Measurements from ENCODE around the gene CDCA8.
A peak's percentile ranks its signal among the peaks of the same experiment; 100 is the strongest.

The CDCA8 gene

GRCh38 chr1:37692078-37692833 is at the start of gene CDCA8:
Gene CDCA8 (plus strand): TSS chr1:37692516. CDS start chr1:37692691, 175 bp downstream.
- DNase-seq: peak; percentile 91 to 98 (median 97)

- no peak for DNase-seq
Observed at GRCh38 chr1:37647281-37647680, 45.0 kb upstream of the CDCA8 start.

GRCh38 chr1:37650173-37650572 is 42.1 kb upstream of the CDCA8 start:
- no peak for DNase-seq

- no peak for DNase-seq
Observed at GRCh38 chr1:37650721-37651120, 41.6 kb upstream of the CDCA8 start.

GRCh38 chr1:37651803-37652202 is 40.5 kb upstream of the CDCA8 start:
- no peak for DNase-seq

GRCh38 chr1:37652976-37653375 is 39.3 kb upstream of the CDCA8 start:
- DNase-seq: no peak

GRCh38 chr1:37653906-37654305 is 38.4 kb upstream of the CDCA8 start:
- DNase-seq: no peak

- DNase-seq: no peak
Observed at GRCh38 chr1:37655274-37655673, 37.0 kb upstream of the CDCA8 start.

GRCh38 chr1:37656026-37656425 is 36.3 kb upstream of the CDCA8 start:
- DNase-seq: no peak

GRCh38 chr1:37656881-37657280 is 35.4 kb upstream of the CDCA8 start:
- DNase-seq: no peak

GRCh38 chr1:37657620-37658412 is 34.5 kb upstream of the CDCA8 start:
- no peak for DNase-seq

GRCh38 chr1:37658486-37658885 is 33.8 kb upstream of the CDCA8 start:
- DNase-seq: no peak

GRCh38 chr1:37660664-37661063 is 31.7 kb upstream of the CDCA8 start:
- no peak for DNase-seq

- no peak for DNase-seq
Observed at GRCh38 chr1:37661401-37661800, 30.9 kb upstream of the CDCA8 start.

GRCh38 chr1:37662031-37662755 is 30.1 kb upstream of the CDCA8 start:
- DNase-seq: no peak

- DNase-seq: no peak
Observed at GRCh38 chr1:37663426-37664000, 28.8 kb upstream of the CDCA8 start.

GRCh38 chr1:37666241-37666867 is 26.0 kb upstream of the CDCA8 start:
- peak in 1 of 14 donors; percentile 14 for DNase-seq

GRCh38 chr1:37667023-37667671 is 25.2 kb upstream of the CDCA8 start:
- DNase-seq: no peak

GRCh38 chr1:37670133-37670532 is 22.2 kb upstream of the CDCA8 start:
- DNase-seq: no peak

- DNase-seq: no peak
Observed at GRCh38 chr1:37671261-37671660, 21.1 kb upstream of the CDCA8 start.

GRCh38 chr1:37672136-37672870 is 20.0 kb upstream of the CDCA8 start:
- no peak for DNase-seq

Measured in C1 segment of cervical spinal cord (tissue), 14 donors.